Measurements from ENCODE around the gene NCF1.
"Not testable (repeated sequence)": the region's sequence is repeated elsewhere in the genome, so short reads cannot be mapped to it uniquely, and the experiment has no call there.

The NCF1 gene

GRCh38 chr7:74773760-74774750 is at the start of gene NCF1:
TSS of gene NCF1 (plus strand) at chr7:74774011. CDS start at chr7:74774032, 21 bp downstream.
- in situ Hi-C loops (cut with MboI; ENCODE audit: low pct_unique_long_range_greater_than_20kb, low sequenced_read_pairs); DNase-seq: not testable (repeated sequence)

- in situ Hi-C loops (cut with MboI; ENCODE audit: low pct_unique_long_range_greater_than_20kb, low sequenced_read_pairs) = no loop called here
- DNase-seq = no peak
Observed at GRCh38 chr7:74725840-74726239, 48.0 kb upstream of the NCF1 start.

- DNase-seq = no peak
- in situ Hi-C loops (cut with MboI; ENCODE audit: low pct_unique_long_range_greater_than_20kb, low sequenced_read_pairs) = no loop called here
Observed at GRCh38 chr7:74726309-74727101, 47.3 kb upstream of the NCF1 start.

- DNase-seq; in situ Hi-C loops (cut with MboI; ENCODE audit: low pct_unique_long_range_greater_than_20kb, low sequenced_read_pairs): not testable (repeated sequence)
Observed at GRCh38 chr7:74728686-74729085, 45.1 kb upstream of the NCF1 start.

- in situ Hi-C loops (cut with MboI; ENCODE audit: low pct_unique_long_range_greater_than_20kb, low sequenced_read_pairs) = not testable (repeated sequence)
Observed at GRCh38 chr7:74730186-74730585, 43.6 kb upstream of the NCF1 start.

GRCh38 chr7:74739974-74740703 is 33.7 kb upstream of the NCF1 start:
- in situ Hi-C loops (cut with MboI; ENCODE audit: low pct_unique_long_range_greater_than_20kb, low sequenced_read_pairs); DNase-seq: not testable (repeated sequence)

More at GRCh38 chr7:74730186-74730585, 43.6 kb upstream of the NCF1 start:
- not testable (repeated sequence) for DNase-seq

- DNase-seq; in situ Hi-C loops (cut with MboI; ENCODE audit: low pct_unique_long_range_greater_than_20kb, low sequenced_read_pairs): not testable (repeated sequence)
Observed at GRCh38 chr7:74743936-74744557, 29.8 kb upstream of the NCF1 start.

GRCh38 chr7:74753921-74754482 is 19.8 kb upstream of the NCF1 start:
- in situ Hi-C loops (cut with MboI; ENCODE audit: low pct_unique_long_range_greater_than_20kb, low sequenced_read_pairs); DNase-seq: not testable (repeated sequence)

- DNase-seq; in situ Hi-C loops (cut with MboI; ENCODE audit: low pct_unique_long_range_greater_than_20kb, low sequenced_read_pairs): not testable (repeated sequence)
Observed at GRCh38 chr7:74756673-74757072, 17.1 kb upstream of the NCF1 start.

- DNase-seq; in situ Hi-C loops (cut with MboI; ENCODE audit: low pct_unique_long_range_greater_than_20kb, low sequenced_read_pairs): not testable (repeated sequence)
Observed at GRCh38 chr7:74758268-74758667, 15.5 kb upstream of the NCF1 start.

GRCh38 chr7:74758982-74759381 is 14.8 kb upstream of the NCF1 start:
- DNase-seq; in situ Hi-C loops (cut with MboI; ENCODE audit: low pct_unique_long_range_greater_than_20kb, low sequenced_read_pairs): not testable (repeated sequence)

GRCh38 chr7:74765205-74765918 is 8.4 kb upstream of the NCF1 start:
- DNase-seq; in situ Hi-C loops (cut with MboI; ENCODE audit: low pct_unique_long_range_greater_than_20kb, low sequenced_read_pairs): not testable (repeated sequence)

- DNase-seq; in situ Hi-C loops (cut with MboI; ENCODE audit: low pct_unique_long_range_greater_than_20kb, low sequenced_read_pairs): not testable (repeated sequence)
Observed at GRCh38 chr7:74766509-74766908, 7.3 kb upstream of the NCF1 start.

GRCh38 chr7:74766991-74767390 is 6.8 kb upstream of the NCF1 start:
- DNase-seq = not testable (repeated sequence)

GRCh38 chr7:74770062-74770461 is 3.7 kb upstream of the NCF1 start:
- in situ Hi-C loops (cut with MboI; ENCODE audit: low pct_unique_long_range_greater_than_20kb, low sequenced_read_pairs); DNase-seq: not testable (repeated sequence)

More at GRCh38 chr7:74766991-74767390, 6.8 kb upstream of the NCF1 start:
- in situ Hi-C loops (cut with MboI; ENCODE audit: low pct_unique_long_range_greater_than_20kb, low sequenced_read_pairs) = not testable (repeated sequence)

GRCh38 chr7:74772093-74772492 is 1.7 kb upstream of the NCF1 start:
- DNase-seq; in situ Hi-C loops (cut with MboI; ENCODE audit: low pct_unique_long_range_greater_than_20kb, low sequenced_read_pairs): not testable (repeated sequence)

GRCh38 chr7:74775111-74775510 is 1.3 kb downstream of the NCF1 start:
- in situ Hi-C loops (cut with MboI; ENCODE audit: low pct_unique_long_range_greater_than_20kb, low sequenced_read_pairs); DNase-seq: not testable (repeated sequence)

All from KBM-7 (cell line).